Inferior parietal cortex (tissue), 1 donor: ENCODE data around the gene HDAC7.
"Not testable (repeated sequence)": the region's sequence is repeated elsewhere in the genome, so short reads cannot be mapped to it uniquely, and the experiment has no call there.

Experiments used
- DNase-seq: peaks from one replicate; pipeline ENCODE4 v3.0.0-alpha.2; 2016; ENCODE audit errors: extremely low spot score

HDAC7 gene

DNA sequence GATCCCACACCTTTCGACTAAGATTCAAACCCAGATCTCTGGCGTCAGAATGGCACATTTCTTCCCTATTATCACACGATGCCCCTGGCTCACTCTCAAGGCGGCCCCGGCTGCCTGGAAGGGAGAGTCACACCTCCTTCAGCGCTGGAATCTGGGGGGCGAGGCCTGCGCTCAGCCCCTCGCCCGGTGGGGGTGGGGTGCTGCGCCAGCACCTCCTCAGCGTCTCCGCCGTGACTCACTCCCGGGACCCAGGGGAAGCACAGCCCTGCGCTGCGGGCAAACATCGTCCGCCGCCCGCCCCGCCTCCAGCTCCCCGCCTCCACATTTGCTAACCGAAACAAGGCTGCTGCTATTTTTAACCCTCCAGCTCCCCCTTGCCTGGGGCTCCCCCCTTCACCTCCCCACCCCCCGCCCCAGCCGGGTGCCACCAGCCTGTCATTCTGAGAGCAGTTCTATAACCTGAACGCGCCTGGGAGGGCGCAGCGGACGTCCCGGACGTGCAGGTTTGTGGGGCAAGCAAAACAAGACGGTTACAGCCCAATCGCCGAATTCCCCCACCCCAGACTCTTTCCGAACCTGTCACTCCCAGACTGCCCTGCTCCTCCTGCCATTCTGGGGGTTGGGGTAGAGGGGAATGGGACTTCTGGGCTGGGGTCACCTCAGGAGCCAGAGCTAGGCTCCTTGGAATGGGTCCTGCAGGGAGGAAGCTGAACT is 6.7 kb downstream of the HDAC7 start:
- no peak for DNase-seq

DNA sequence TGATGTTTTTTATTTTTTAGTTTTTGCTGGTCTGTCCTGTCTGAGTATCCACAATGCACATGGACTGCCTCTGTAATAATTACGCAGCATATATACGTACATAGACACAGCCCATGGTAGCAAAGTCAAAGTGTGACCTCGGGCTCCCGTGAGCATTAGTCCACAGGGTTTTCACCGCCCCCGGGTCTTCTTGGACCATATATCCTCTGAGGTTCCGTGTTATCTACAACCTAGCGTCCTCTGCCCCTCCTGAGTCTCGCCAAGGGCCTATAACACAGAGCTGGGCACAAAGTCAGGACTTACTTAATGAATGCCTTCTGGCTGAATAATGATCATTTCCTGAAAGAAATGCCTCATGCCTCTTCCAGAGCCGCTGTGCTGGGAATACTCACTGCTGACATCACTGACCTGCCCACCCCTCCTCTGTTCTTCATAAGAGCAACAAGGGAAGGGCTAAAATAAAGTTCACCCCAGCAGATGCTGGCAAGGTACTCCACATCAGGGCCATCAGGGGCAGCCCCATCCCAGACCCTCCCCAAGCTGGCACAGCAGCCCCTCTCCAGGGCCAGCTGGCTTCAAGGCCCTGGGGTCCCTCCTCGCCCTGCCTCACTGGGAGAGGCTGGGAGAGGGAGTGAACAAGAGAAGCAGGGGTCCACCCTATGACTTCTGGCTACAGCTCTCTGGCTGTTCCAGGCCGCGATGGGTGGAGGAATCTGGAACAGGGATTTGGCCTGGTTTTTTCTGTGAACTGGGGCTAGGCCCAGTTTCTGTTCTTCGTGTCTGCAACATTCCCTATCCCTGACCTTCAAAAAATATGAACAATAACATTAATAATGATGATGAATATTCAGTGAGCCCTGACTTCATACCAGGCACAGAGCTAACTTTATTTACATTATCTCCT is 7.9 kb downstream of the HDAC7 start:
- DNase-seq, result no peak

DNA sequence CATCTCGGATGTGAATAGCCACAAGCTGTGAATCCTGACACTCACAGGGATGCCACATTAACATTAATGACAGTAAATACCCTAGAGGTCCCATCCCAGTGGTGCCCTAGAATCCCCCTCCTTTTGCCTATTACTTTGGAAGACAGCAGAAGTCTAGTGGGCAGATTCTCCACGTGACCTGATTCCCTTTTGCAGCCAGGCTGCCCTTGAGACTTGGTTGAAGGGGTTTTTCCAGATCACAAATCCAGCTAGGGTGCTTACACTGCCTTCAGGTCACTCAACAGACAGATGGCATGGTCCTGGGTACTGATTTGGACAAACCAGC is 8.7 kb downstream of the HDAC7 start:
- no peak for DNase-seq

DNA sequence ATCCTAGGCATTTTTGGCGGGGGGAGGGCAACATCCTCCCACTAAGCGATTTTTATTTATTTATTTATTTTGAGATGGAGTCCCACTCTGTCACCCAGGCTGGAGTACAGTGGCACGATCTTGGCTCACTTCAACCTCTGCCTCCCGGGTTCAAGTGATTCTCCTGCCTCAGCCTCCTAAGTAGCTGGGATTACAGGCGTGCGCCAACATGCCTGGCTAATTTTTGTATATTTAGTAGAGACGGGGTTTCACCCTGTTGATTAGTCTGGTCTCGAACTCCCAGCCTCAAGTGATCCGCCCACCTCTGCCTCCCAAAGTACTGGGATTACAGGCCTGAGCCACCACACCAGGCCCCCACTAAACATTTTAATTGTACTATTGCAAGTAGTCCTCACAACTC is 10.2 kb downstream of the HDAC7 start:
- not testable (repeated sequence) for DNase-seq

DNA sequence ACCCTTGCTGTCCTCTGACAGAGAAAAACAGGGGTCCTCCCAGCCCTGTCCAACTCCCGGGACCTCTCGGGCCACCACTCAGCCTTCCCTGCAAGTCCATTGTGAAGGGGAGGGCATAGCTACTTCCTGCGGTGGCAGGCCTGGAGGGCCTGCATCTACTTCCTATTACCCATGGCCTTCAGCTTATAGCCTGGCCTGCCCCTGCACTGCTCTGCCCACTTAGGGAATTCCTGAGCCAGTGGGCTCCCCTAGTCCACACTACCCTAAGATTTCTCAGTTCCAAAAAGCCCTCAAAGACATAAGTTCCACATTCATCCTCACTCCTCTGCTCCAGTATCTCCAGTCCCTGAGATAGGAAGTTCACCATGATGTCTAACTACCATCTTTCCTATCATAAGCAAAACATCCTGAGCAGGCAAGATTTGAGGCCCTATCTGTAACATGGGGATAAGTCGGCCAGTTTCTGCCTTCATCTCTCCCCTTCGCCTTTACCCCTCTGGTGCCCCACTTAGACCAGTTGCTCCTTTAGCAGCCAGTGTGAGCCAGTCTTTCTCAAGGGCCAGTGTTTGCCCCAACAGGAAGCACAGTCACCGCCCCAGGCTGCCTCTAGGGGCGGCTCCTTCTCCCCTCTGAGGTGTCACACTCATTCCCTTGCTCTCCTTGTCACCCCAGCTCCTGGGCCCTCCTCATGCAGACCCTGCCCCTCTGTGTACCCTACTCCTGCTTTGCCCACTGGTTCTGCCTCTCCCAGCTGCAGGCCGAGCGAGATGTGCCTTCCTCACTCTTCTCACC is 10.9 kb downstream of the HDAC7 start:
- DNase-seq, result no peak

DNA sequence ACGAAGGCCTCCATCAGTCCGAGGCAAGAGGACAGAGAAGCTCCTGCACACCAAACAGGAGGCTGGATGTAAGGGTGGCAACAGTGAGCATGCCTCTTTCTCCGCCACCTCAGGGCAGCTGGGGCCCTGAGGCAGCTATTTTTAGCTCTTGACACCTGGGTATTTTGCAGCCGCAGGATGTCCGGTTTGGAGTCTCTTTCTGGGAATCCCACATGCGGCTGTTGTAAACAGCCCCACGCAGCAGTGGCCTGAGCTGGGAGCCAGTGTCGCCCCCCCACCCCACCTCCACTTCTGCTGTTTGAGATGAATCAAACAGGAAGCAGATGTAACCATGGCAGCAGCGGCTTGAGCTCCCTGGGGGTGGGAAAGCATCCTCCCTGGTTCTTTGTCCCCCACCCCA is 11.7 kb downstream of the HDAC7 start:
- DNase-seq, result no peak

DNA sequence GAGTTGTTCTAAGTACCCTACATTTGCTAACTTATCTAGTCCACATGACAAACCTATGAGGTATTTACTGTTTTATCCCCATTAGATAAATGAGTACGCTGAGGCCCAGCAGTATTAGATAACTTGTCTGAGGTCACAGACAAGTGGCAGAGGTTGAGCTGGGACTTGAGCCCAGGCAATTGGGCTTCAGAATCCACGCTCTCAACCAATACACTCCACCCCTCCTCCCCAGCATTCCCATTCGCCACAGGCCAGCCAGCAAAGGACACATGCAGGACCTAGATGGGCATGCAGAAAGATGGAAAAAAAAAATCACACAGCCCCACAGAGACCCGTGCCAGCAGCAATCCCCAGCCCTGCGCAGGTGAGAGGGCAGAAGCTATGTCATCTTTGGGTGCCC is 12.4 kb downstream of the HDAC7 start:
- DNase-seq, result no peak

DNA sequence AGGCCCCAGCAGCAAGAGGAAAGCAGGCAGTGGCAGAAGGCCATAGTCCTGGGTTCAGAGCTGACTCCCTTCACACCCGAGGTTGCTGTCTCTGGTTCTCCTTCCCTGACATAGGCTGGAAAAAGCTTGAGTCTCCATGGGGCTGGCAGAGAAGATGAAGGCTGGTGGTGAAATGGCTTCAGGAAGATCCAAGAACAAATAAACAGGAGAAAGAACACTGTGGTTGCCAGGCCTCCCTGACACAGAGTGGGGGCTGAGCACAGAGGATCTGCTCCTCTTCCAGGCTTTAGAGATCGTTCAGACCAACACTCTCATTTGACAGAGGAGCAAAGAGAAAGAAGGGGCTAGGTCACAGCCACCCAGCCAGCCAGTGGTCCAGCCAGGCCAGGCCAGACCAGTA is 14.3 kb downstream of the HDAC7 start:
- DNase-seq, result no peak

DNA sequence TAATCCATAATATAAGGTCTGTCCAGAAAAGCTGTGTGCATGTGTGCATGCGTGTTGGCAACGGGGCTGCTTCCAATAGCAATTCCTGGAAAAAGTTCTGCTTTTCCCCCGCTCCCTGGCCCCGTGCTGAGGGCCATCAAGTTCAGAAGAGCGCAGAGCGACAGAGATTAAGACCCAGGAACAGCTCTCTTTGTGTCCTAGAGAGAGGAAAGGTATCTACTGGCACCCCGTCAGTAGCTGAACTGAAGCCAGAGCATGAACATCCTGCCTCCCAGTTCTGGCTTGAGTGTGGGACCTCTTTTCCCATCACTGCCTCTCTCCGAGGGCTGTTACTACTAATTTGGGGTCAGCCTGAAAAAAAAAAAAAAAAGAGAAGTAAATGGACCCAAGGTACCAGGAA is 15.5 kb downstream of the HDAC7 start:
- no peak for DNase-seq

DNA sequence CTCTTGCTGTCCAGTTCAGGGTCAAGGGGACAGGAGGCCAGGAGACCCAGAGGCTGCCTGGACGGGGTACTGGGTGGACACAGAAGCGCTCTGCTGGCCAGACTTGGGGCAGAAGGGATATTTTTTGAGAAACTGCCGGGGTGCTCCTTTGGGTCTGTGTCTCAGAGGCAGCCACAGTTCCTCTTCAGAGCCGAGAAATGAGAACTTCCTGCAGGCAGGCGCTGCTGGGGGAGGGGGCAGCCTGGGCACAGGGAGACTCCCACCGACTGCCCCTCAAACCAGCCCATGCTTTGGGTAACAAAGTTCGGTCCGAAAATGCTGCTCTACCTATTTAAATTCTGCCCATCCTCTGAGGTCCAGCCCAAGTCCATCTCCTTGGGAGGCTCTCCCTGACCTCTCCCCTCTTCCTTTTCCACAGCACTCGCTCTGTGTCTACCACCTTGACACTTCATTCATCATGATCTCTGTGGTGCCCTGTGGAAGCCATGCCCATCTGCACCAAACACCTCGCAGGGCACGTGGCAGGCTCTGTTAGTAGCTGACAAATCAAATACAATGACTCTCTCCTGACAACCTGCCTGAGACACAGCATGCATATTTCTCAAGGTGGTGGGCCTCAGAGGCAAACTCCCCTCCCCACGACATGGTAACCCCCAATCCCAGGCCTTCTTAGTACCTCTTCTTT is 16.4 kb downstream of the HDAC7 start:
- no peak for DNase-seq

DNA sequence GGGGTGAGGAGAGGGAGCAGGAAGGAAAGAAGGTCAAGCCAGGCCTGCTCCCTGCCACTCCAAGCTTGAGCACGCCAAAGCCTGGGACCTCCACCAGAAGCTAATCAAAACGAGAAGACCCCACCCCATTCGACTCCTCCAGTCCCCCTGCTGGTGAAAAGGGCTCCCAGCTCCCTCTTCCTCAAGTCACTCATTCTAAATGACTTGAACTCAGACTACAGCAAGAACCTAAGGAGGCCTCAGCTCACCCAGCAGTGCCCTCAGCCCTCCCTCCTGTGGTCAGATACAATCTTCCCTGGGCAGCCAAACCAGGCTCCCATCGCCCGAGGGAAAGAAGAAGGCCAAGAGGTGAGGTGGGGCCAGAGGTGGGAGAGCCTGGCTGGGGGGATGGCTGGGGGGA is 17.4 kb downstream of the HDAC7 start:
- DNase-seq, result no peak

DNA sequence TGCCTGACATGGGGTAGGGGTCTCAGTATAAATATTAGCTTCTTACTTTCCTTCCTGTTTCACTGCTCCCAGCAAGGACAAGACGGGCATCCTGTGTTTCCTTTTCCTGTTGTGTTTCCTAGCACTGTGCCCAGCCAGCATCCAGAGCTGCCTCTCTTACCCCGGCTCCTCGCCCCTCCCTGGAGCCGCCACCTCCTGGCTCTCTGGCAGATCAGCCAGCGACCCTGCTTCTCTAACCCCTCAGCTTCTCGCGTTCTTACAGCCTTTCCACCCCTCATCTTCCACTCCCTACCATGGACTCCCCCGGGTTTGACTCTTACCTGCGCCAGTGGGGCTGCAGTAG is 17.8 kb downstream of the HDAC7 start:
- DNase-seq, result no peak

DNA sequence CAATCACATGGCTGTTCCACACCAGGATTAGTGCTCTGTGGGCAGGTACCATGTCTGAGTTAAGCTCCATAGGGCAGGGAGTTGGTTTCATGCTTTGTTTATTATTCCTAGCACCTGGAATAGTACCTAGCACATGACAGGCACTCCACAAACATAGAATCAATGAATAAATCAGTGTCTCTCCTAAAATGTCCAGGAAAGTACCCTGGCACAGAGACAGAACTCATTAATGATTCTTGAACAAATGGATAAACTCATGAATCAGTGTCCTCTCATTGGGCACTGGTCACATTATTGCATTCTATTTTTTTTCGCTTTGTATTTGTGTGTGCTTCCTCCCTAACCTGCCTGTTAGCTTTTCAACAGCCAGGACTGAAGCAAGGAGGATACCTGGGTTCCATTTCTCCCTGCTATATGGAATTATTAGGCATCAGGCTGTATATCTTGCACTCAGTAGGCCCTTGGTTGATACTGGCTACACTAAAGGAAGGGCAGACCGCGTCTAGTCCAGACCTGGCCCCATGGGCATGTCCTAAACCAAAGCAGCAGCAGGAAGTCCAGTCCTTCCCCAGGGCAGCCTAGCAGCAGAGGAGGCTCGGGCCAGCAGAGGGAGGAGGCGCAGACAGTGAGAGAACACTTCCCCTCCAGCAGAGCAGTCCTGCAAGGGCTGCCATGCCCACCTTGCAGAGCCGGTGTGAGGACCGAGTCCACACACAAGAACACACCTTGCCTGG is 18.4 kb downstream of the HDAC7 start:
- DNase-seq, result no peak

DNA sequence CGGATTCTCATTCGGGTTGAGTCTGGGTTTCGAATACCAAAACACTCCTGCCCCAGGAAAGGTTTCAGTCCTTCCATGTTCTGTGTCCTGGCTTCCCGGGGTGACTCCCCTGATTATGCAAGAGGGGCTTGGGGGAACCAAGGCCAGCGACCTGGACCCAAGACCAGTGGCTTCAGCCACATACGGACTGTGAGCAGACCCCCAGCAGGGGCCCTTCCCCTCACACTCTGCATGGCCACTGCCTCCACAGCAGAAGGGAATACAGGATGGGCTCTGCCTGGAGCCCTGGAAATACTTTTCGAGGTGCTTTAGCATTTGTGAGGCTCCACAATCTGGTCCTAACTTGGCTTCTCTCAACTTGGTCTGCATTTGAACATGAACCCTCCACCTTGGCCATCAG is 19.1 kb downstream of the HDAC7 start:
- no peak for DNase-seq

DNA sequence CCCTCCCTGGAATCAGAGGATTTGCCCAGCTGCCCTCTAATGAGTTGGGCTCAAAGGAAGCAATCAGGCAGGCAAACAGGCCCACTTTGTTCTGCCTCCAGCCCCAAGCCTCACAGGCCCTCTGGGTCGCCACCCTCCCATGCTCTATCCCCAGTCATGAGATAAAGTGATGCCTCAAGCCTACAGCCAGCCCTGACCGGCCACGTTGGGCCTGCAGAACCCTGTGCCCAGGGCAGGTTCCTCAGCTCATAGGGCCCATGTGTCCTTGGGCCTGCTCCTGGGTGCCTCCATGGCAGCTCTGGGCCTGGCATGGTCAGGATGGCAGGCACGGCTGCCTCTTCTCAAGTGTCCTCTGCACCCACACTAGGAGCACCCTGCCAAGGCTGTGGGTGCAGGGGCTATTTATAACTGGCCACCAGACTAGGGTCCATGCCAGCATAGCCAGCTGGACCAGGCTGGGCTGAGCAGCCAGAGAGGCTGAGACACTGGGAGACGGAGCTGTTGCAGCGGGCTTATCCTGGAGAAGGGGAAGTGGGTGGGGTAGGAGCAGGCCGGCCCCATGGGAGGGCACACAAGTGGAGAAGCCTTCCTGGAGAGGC is 20.2 kb downstream of the HDAC7 start:
- DNase-seq, result no peak

DNA sequence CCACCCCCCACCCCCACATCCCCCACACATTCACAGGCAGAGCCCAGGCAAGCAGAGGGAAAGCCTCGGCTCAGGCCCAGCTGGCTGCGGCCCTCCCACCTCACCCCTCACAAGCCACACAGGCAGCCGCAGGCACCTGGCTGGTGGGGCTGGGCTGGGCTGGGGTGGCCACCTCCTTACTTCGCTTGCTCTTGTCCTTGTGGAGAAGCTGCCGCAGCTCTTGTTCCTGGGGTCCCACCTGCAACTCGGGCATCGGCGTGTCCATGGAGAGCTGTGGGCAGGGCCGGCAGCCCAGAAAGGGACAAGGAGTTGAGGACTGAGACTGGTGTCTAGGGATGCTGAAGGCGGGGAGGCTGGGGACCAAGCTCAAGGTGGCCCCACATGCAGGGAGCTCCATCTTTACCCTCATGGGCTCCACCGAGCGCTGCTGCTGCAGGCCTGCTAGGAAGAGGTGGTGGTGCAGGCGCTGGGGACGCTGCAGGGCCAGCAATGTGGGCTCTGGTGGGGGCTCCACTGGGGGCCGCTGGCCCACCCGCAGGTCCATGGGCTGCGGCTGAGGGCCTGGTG is 21.2 kb downstream of the HDAC7 start:
- no peak for DNase-seq

DNA sequence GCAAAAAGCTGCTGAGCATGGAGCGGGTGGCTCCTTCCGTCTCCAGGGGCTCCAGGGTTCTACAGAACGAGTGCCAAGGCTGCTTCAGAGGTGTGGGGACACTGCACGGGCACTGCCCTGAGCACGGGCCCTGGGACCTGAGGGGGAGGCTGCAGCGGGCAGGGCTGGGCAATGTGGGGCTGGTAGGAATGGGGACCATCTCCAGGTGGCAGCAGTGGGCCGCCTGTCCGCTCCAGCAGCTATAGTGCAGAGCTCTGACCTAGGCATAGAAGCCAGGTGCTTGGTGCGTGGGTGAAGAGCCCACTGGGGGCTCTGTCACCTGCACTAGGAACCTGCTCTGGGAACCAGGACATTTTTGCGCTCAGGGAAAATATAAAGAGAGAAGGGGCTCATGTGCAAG is 22.3 kb downstream of the HDAC7 start:
- DNase-seq, result no peak

DNA sequence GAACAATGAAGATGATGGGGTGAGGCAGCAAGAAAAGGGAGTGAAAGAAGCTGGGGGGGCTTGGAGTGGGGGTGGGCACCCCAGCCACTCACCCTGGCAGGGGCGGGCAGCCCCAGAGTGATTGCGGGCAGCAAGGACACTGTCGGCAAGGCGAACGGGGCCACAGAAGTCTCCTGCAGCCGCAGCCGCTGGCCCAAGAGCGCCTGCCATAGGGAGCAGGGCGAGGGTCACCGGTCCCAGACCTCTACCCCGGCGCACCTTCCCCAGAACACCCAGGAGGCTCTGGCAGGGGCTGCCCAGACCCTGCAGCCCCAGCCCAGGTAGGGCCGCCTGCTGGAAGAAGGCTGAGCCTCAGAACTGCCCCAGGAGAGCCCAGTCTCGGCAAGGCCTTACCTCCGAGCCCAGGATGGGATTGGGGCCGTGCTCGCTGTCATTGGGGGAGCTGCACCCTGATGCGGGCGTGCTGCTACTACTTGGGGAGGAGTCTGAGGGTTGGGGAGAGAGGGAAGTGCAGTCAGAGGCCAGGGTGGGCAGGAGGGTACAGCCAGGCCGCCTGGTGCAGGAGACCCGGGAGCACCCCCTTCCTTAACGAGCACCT is 23.8 kb downstream of the HDAC7 start:
- DNase-seq, result no peak

DNA sequence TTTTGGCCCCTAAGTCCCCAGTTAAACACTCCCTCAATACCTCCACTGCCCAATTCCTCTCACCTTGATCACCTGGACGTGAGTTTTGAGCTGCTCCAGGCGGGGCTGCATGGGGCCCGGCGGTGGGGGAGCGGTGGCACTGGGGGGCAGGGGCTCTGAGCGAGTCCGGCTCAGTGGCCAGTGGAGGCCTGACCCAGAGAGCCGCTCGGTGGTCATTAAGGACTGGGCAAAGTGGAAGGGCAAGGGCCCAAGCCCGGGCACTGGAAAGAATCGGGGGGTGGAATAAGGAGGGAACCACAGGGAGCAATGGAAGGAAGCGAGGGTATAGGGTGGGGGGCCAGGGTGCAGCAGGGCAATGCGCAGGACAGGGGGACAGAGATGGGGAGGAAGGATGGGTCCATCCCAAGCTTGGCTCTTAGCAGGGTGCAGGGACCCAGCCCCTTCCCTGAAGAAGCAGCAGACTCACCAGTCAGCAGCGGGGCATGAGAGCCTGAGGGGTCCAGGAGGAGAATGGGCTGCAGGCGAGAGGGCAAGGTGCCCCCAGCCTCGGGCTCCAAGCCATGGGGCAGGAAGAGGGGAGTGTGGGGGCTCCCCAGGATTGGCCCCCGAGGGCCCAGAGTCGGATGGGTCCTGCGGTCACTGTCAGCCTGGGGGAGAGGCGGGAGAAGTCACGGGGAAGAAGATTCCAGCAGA is 24.4 kb downstream of the HDAC7 start:
- DNase-seq, result no peak

DNA sequence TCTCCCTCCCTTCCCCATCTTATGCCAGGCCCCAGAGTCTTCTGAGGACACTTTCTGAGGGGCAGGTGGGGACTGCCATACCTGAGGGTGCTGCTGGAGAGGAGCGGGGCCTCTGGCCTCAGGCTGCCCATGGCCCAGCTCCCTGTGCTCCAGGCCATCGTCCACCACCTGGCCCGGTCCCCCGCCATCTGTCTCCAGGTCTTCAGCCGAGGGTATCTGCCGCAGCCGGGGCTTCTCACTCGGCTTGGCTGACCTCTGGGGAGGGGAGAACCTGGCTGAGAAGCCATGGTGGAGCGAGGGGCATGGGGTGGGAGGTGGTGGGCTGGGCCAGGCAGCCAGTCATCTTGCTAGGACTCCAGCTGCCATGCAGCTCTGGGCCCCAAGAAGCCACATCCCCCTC is 25.0 kb downstream of the HDAC7 start:
- DNase-seq, result no peak
